Thyroid gland (tissue), 4 donors: ENCODE measurements around the gene NDUFS3. TPM values are rescaled to one million over a fixed set of nuclear protein-coding genes. Genes with fewer than 3 reads are reported as not detected.

Source experiments
- DNase-seq, 2 donors: peaks; one replicate each; pipeline ENCODE4 v3.0.0-alpha.2; 2019
- H3K27ac ChIP-seq, 3 donors: fragments of 200-600 bp; sonication (generic); 1 replicate in 2 of 3; 2 replicates in 1 of 3; pipeline ENCODE4 v1.5.1; 2016 to 2019; ENCODE audit warnings: mild to moderate bottlenecking in 1 of 3, moderate library complexity in 1 of 3
- H3K27me3 ChIP-seq: fragments of 200-600 bp; sonication (generic); one replicate; pipeline ENCODE4 v1.5.1; 2019
- H3K36me3 ChIP-seq, 2 donors: fragments of 200-600 bp; sonication (generic); one replicate each; pipeline ENCODE4 v1.5.1; 2016 to 2019
- H3K4me1 ChIP-seq, 2 donors: fragments of 200-600 bp; sonication (generic); one replicate each; pipeline ENCODE4 v1.5.1; 2017 to 2019
- H3K4me3 ChIP-seq, 3 donors: fragments of 200-600 bp; sonication (generic); replicated peaks in 1 of 3; 1 replicate in 2 of 3; 2 replicates in 1 of 3; pipeline ENCODE4 v1.5.1; 2016; ENCODE audit warnings: mild to moderate bottlenecking in 1 of 3
- H3K9me3 ChIP-seq: fragments of 200-600 bp; sonication (generic); one replicate; pipeline ENCODE4 v1.5.1; 2017
- POLR2A ChIP-seq, 2 donors: fragments of 450-650 bp; IDR thresholded peaks; one replicate each; pipeline ENCODE4 v1.6.1; 2017; ENCODE audit warnings: antibody characterized with exemption in 2 of 2, mild to moderate bottlenecking in 2 of 2, moderate library complexity in 1 of 2
- WGBS, 2 donors: methylation state at CpG; one replicate each; pipeline ENCODE4 v1.1.5; 2017; 5-methylcytosine and 5-hydroxymethylcytosine counted together
- intact Hi-C: fragments of 100-400 bp; cut with DNase I; formaldehyde crosslinking; loops from one replicate; pipeline ENCODE4 v1.15.1; 2023
- total RNA-seq, 4 donors: library from RNA; depleted of rRNA; stranded (reverse); fragments of >200 nt; gene quantifications; one replicate each; pipeline ENCODE4 v1.2.3, GENCODE V29; 2016
- TF ChIP-seq, protein P1 (sequence below), 6 experiments: fragments of 200-600 bp in 3 of 6; fragments of 450-650 bp in 3 of 6; sonication (generic) in 3 of 6; IDR thresholded peaks; one replicate each; pipeline ENCODE4 v1.5.1; 2016 to 2019; ENCODE audit warnings: antibody characterized with exemption in 6 of 6, mild to moderate bottlenecking in 2 of 6, inconsistent platforms in 1 of 6, moderate library complexity in 1 of 6

NDUFS3 gene
- total RNA-seq, 4 donors from 2014 or later = 42.6 to 84.3 (median 81.2) TPM

DNA sequence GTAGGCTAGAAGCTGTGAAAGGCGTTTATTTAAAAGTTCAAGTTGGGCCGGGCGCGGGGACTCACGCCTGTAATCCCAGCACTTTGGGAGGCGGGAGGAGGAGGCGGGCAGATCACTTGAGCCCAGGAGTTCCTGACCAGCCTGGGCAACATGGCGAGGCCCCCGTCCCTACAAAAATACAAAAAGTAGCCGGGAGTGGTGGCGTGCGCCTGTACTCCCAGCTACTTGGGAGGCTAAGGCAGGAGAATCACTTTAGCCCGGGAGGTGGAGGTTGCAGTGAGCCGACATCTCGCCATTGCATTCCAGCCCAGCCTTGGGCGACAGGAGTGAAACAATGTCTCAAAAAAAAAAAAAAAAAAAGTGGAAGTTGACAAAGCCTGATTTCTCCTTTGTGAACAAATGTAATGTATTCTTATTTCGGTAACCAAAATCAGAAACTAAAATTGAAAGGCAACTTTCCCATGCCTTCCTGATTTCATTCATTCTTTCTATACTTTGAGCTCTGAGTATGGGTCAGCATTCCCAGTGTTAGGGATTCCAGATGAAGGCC, 12.7 kb upstream of the NDUFS3 start:
- Histone ChIP-seq H3K36me3 (peaks cover 0 to 3% of the 10 kb centered on the region in 2 donors), H3K4me3 (peak overlapping the region; percentile 90 to 96 (median 91)), H3K4me1 (peaks cover 8 to 12% of the 10 kb centered on the region in 2 donors), H3K27me3 (no peaks in the 10 kb centered on the region), H3K27ac (peak overlapping the region in 2 of 3 donors; percentile 75 to 76), H3K9me3 (no peaks in the 10 kb centered on the region)
- no peak for DNase-seq
- WGBS, 2 donors = 40 to 51% methylated on average over 12 to 17 of the region's 17 CpGs
- TF ChIP-seq, protein P1, sequence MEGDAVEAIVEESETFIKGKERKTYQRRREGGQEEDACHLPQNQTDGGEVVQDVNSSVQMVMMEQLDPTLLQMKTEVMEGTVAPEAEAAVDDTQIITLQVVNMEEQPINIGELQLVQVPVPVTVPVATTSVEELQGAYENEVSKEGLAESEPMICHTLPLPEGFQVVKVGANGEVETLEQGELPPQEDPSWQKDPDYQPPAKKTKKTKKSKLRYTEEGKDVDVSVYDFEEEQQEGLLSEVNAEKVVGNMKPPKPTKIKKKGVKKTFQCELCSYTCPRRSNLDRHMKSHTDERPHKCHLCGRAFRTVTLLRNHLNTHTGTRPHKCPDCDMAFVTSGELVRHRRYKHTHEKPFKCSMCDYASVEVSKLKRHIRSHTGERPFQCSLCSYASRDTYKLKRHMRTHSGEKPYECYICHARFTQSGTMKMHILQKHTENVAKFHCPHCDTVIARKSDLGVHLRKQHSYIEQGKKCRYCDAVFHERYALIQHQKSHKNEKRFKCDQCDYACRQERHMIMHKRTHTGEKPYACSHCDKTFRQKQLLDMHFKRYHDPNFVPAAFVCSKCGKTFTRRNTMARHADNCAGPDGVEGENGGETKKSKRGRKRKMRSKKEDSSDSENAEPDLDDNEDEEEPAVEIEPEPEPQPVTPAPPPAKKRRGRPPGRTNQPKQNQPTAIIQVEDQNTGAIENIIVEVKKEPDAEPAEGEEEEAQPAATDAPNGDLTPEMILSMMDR (IDR thresholded peaks at IDR 0.05) = no peak
- no peak for TF ChIP-seq POLR2A (IDR thresholded peaks at IDR 0.05)
- intact Hi-C loops = no loop called here

DNA sequence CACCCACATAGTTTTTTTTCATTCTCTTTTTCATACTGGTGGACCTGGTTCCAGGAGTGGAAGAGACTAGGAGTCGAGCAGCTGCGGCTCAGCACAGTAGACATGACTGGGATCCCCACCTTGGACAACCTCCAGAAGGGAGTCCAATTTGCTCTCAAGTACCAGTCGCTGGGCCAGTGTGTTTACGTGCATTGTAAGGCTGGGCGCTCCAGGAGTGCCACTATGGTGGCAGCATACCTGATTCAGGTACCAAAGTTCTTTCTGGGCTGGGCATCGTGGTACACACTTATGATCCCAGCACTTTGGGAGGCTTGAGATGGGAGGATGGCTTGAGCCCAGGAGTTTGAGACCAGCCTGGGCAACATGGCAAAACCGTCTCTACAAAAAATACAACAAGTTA, 9.2 kb upstream of the NDUFS3 start:
- H3K9me3 ChIP-seq = no peaks in the 10 kb centered on the region
- no peak for DNase-seq
- no peak overlapping the region for H3K4me3 ChIP-seq
- H3K27me3 ChIP-seq = no peaks in the 10 kb centered on the region
- H3K27ac ChIP-seq = no peak overlapping the region
- H3K4me1 ChIP-seq = peaks cover 8 to 21% of the 10 kb centered on the region in 2 donors
- peaks cover 18 to 32% of the 10 kb centered on the region in 2 donors for H3K36me3 ChIP-seq
- TF ChIP-seq, protein P1 (IDR thresholded peaks at IDR 0.05) = no peak
- no peak for TF ChIP-seq POLR2A (IDR thresholded peaks at IDR 0.05)
- intact Hi-C loops = no loop called here
- 91 to 100% methylated on average over 7 of the region's 7 CpGs for WGBS, 2 donors

DNA sequence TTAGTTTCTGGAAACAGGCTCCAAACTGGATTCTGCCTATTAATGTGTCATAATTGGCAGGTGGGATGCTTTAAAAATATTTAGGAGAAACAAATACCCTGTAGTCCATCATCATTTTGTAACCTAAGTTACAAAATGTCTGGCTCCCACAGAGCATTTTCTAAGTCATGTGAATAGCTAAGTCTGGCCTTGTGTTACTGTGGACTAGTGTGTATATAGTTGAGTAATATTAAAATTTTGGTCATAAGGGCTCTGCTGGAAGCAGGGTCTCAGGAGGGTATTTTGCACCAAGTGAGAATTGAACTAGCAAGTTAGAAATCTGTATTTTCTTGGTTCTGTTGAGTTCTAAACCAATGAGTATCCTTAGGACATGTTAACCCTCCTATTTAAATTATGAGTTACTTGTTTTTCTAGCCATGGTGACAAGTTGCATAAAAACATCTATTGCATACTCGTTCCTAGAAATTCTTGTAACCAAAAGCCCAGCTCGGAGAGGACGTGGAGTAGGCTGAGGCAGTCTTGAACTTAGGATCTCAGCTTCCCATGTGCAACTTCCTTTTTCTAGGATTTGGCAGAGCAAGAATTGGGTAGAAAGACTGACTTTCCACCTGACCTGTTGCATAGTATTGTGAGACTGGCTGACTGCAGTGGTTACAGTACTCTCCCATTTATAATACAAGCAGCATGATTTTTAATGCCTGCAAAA, 8.1 kb upstream of the NDUFS3 start:
- Histone ChIP-seq H3K27me3 (no peaks in the 10 kb centered on the region), H3K9me3 (no peaks in the 10 kb centered on the region), H3K4me3 (no peak overlapping the region), H3K36me3 (peaks cover 21 to 40% of the 10 kb centered on the region in 2 donors), H3K27ac (no peak overlapping the region), H3K4me1 (peaks cover 3 to 16% of the 10 kb centered on the region in 2 donors)
- intact Hi-C loops = no loop called here
- TF ChIP-seq POLR2A (IDR thresholded peaks at IDR 0.05) = no peak
- TF ChIP-seq, protein P1 (IDR thresholded peaks at IDR 0.05) = no peak
- no peak for DNase-seq
- 88 to 93% methylated on average over 3 of the region's 3 CpGs for WGBS, 2 donors

DNA sequence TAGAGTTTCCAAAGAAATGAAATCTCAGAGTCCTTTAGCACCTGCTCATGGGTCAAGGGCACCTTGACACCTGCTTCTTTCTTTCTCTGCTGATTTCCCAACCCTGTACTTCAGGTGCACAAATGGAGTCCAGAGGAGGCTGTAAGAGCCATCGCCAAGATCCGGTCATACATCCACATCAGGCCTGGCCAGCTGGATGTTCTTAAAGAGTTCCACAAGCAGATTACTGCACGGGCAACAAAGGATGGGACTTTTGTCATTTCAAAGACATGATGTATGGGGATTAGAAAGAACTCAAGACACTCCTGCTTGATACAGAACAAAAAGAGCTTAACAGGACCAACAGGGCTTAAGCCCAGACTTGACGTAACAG, 7.5 kb upstream of the NDUFS3 start:
- WGBS, 2 donors = 87 to 88% methylated on average over 4 of the region's 4 CpGs
- Histone ChIP-seq H3K4me3 (no peak overlapping the region), H3K27me3 (no peaks in the 10 kb centered on the region), H3K4me1 (peaks cover 0 to 15% of the 10 kb centered on the region in 2 donors), H3K36me3 (peaks cover 21 to 41% of the 10 kb centered on the region in 2 donors), H3K27ac (no peak overlapping the region), H3K9me3 (no peaks in the 10 kb centered on the region)
- TF ChIP-seq, protein P1 (IDR thresholded peaks at IDR 0.05) = no peak
- no peak for TF ChIP-seq POLR2A (IDR thresholded peaks at IDR 0.05)
- DNase-seq = no peak
- intact Hi-C loops = no loop called here

DNA sequence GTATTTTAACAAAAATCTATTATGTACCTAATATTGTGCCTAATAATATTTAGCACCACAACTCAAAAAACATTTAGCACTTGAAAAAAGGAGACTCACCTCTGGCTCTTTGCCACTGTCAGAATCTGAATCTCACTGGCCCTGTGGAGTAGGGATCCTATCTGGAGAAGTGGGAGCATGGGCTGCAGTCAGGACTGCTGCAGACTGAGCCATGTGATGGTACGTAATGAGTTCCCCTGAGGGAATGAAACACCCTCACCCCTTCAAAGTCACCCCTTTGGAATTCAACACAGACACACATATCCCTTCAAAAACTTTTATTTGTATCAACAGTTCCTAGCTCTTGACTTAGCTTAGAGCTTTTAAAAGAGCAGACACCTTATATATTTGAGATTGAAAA, 7.0 kb upstream of the NDUFS3 start:
- no peaks in the 10 kb centered on the region for H3K27me3 ChIP-seq
- TF ChIP-seq POLR2A (IDR thresholded peaks at IDR 0.05) = no peak
- TF ChIP-seq, protein P1 (IDR thresholded peaks at IDR 0.05) = no peak
- no peaks in the 10 kb centered on the region for H3K9me3 ChIP-seq
- no peak for DNase-seq
- 74 to 80% methylated on average over 1 of the region's 1 CpG for WGBS, 2 donors
- intact Hi-C loops = no loop called here
- peaks cover 21 to 41% of the 10 kb centered on the region in 2 donors for H3K36me3 ChIP-seq
- H3K4me1 ChIP-seq = peaks cover 0 to 10% of the 10 kb centered on the region in 2 donors
- H3K4me3 ChIP-seq = no peak overlapping the region
- H3K27ac ChIP-seq = no peak overlapping the region
